A673 (cell line): ENCODE measurements around the gene TMEM171.

Source experiments
- CTCF ChIP-seq: fragments of 300-800, 200-600 bp; sonication (generic); conservative IDR thresholded peaks from 2 replicates; pipeline ENCODE4 v1.5.1; 2017; ENCODE audit warnings: low read depth, mild to moderate bottlenecking, antibody characterized with exemption, low read length, moderate library complexity, mixed read lengths
- EZH2 ChIP-seq: fragments of 200-600 bp; sonication (generic); IDR thresholded peaks from 2 replicates; pipeline ENCODE4 v1.6.1; 2017; ENCODE audit warnings: borderline replicate concordance, low read depth, mild to moderate bottlenecking, mixed read lengths, antibody characterized with exemption, low read length; ENCODE audit not compliant: poor library complexity, severe bottlenecking

DNA sequence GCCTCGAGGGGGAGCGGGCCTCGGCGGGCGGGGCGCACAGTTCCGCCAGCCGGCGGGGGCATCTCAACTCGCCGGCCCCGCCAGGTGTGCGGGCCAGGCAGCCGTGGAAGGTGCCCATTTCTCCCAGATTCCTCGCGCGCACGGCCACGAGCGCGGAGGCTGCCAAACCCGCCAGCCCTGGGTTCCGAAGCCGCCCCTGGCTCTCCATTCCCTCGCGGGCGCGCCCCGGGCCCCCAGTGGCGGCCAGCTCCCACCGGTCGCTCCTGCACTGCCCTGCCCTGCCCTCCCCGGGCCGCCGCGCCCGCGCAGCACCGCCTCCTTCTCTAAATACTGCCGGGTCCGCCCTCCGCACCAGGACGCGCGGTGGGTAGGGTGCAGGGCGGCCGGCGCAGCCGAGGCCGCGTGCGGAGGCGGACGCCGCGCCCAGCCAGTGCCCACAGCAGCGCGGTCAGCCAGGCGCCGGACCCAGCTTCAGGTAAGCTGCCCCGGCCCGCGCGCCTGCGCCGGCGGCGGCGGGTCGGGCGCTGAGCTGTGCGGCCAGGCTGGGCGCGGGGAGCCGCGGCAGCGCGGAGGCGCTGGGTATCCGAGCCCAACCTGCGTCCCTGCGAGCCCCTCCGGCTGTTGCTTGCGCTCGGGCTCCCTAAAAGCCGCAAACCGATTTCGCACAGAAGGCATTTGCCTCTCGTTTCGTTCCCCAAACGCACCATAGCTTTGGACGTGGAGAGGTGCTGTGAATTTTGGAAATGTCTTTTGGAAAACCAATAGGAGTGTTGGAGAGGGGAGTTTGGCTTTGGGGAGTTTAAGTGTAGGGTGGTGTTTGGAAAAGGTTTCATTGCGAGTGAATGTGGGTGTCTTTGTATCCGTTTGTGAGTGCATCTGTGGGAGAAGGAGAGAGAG is at the start of gene TMEM171:
- no peak for TF ChIP-seq CTCF
- no peak for TF ChIP-seq EZH2
